ENCODE data around the gene FMNL2.
"Not testable (repeated sequence)": the region's sequence is repeated elsewhere in the genome, so short reads cannot be mapped to it uniquely, and the experiment has no call there.

Gene FMNL2

DNA sequence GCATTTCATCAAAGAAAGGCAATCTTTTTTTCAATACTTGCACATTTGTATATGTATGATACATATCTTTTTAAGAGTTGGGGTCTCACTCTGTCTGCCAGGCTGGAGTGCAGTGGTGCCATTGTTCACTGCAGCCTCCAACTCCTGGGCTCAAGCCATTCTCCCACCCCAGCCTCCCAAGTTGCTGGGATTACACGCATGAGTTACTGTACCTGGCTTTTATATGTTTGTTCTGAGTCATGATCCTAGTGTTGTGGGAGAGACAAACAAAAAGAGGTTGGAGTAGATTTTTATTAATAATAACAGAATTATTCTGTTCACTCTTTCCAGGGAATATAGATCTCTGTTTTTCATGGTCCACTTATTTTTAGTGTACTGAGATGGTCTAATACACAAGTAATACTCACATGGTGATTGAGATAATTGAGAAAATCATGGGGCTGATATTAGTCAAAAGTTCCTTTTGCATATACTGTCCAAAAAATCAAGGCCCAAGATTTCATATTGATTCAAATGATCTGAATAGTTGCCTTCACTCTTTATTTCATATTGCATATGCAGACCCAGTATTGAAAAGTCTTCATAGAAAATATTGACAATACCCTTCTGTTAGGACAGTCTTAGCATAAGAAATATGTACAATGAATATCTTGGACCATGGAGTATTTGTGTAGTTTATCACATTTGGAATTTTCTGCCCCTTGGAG is 138.3 kb downstream of the FMNL2 start:
- Histone ChIP-seq H3K27me3 (ENCODE audit: low read length) (no peaks in the 10 kb centered on the region), H3K4me3 (ENCODE audit: insufficient read depth, low read length, poor library complexity, severe bottlenecking) (no peak overlapping the region), H3K9me2 (replicated peaks; ENCODE audit: insufficient read depth, low read length) (no peaks in the 10 kb centered on the region), H3K36me3 (ENCODE audit: low read length) (no peaks in the 10 kb centered on the region), H3K4me2 (ENCODE audit: low read depth, low read length, poor library complexity, severe bottlenecking) (no peak overlapping the region), H3K27ac (ENCODE audit: low read depth, low read length) (no peak overlapping the region), H3K79me2 (ENCODE audit: insufficient read depth, low read length) (no peaks in the 10 kb centered on the region), H3K9me3 (ENCODE audit: insufficient read depth, low read length) (no peaks in the 10 kb centered on the region), H3F3A (ENCODE audit: insufficient read depth) (no peaks in the 10 kb centered on the region), H4K20me1 (ENCODE audit: low read depth, low read length) (no peaks in the 10 kb centered on the region), H2AFZ (ENCODE audit: low read depth, low read length, severe bottlenecking) (no peak overlapping the region), H3K9ac (ENCODE audit: low read length) (no peak overlapping the region)
- TF ChIP-seq EZH2phosphoT487 (conservative IDR thresholded peaks at IDR 0.05; ENCODE audit: low read length), result no peak
- TF ChIP-seq, protein P1, sequence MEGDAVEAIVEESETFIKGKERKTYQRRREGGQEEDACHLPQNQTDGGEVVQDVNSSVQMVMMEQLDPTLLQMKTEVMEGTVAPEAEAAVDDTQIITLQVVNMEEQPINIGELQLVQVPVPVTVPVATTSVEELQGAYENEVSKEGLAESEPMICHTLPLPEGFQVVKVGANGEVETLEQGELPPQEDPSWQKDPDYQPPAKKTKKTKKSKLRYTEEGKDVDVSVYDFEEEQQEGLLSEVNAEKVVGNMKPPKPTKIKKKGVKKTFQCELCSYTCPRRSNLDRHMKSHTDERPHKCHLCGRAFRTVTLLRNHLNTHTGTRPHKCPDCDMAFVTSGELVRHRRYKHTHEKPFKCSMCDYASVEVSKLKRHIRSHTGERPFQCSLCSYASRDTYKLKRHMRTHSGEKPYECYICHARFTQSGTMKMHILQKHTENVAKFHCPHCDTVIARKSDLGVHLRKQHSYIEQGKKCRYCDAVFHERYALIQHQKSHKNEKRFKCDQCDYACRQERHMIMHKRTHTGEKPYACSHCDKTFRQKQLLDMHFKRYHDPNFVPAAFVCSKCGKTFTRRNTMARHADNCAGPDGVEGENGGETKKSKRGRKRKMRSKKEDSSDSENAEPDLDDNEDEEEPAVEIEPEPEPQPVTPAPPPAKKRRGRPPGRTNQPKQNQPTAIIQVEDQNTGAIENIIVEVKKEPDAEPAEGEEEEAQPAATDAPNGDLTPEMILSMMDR (IDR thresholded peaks at IDR 0.05; ENCODE audit: insufficient read depth, low read length, poor library complexity, severe bottlenecking), result no peak

DNA sequence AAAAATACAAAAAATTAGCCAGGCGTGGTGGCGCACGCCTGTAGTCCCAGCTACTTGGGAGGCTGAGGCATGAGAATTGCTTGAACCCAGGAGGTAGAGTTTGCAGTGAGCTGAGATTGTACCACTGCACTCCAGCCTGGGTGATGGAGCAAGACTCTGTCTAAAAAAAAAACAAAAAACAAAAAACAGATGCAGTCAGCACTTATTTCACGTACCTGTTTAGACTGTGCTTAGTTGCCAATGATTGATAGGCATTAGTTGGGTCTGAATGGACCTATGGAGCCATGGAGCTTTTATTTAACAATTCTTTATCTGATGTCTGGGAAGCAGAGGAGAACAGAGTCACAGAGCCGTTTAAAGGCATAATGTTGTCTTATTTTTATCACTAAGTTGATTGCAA is 139.5 kb downstream of the FMNL2 start:
- H4K20me1 ChIP-seq (ENCODE audit: low read depth, low read length); H3K27me3 ChIP-seq (ENCODE audit: low read length); H3K9me2 ChIP-seq (replicated peaks; ENCODE audit: insufficient read depth, low read length); H3K4me2 ChIP-seq (ENCODE audit: low read depth, low read length, poor library complexity, severe bottlenecking); H3K9ac ChIP-seq (ENCODE audit: low read length); H3F3A ChIP-seq (ENCODE audit: insufficient read depth); H2AFZ ChIP-seq (ENCODE audit: low read depth, low read length, severe bottlenecking); H3K27ac ChIP-seq (ENCODE audit: low read depth, low read length); H3K36me3 ChIP-seq (ENCODE audit: low read length); H3K79me2 ChIP-seq (ENCODE audit: insufficient read depth, low read length); H3K4me3 ChIP-seq (ENCODE audit: insufficient read depth, low read length, poor library complexity, severe bottlenecking); H3K9me3 ChIP-seq (ENCODE audit: insufficient read depth, low read length): not testable (repeated sequence)

DNA sequence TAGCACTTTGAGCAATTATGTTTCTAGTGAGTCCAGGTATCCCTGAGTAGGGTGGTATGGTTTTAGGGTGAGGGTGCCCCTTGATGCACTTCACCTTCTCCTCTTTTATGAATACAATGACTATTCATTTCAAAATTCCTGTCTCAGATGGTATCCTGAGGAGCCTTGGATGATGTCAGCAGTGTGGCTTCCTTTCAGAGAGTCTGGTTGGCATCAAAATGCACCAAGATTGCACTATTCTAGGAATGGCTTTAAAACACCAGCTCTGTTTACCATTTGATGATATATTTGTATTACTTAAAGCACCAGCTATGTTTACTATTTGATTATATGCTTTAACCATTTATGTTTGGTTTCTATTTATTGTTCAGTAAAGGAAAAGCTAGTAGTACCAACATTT is 141.0 kb downstream of the FMNL2 start:
- no peaks in the 10 kb centered on the region for H3K79me2 ChIP-seq (ENCODE audit: insufficient read depth, low read length)

More for the DNA sequence above, 141.0 kb downstream of the FMNL2 start:
- H2AFZ ChIP-seq (ENCODE audit: low read depth, low read length, severe bottlenecking), result no peak overlapping the region
- no peak overlapping the region for H3K4me2 ChIP-seq (ENCODE audit: low read depth, low read length, poor library complexity, severe bottlenecking)
- no peak overlapping the region for H3K9ac ChIP-seq (ENCODE audit: low read length)
- H3K4me3 ChIP-seq (ENCODE audit: insufficient read depth, low read length, poor library complexity, severe bottlenecking), result no peak overlapping the region
- no peaks in the 10 kb centered on the region for H4K20me1 ChIP-seq (ENCODE audit: low read depth, low read length)
- H3K27ac ChIP-seq (ENCODE audit: low read depth, low read length), result no peak overlapping the region
- TF ChIP-seq, protein P1 (IDR thresholded peaks at IDR 0.05; ENCODE audit: insufficient read depth, low read length, poor library complexity, severe bottlenecking), result no peak
- TF ChIP-seq EZH2phosphoT487 (conservative IDR thresholded peaks at IDR 0.05; ENCODE audit: low read length), result no peak
- no peaks in the 10 kb centered on the region for H3K9me2 ChIP-seq (replicated peaks; ENCODE audit: insufficient read depth, low read length)
- no peaks in the 10 kb centered on the region for H3K36me3 ChIP-seq (ENCODE audit: low read length)
- H3K9me3 ChIP-seq (ENCODE audit: insufficient read depth, low read length), result no peaks in the 10 kb centered on the region
- no peaks in the 10 kb centered on the region for H3F3A ChIP-seq (ENCODE audit: insufficient read depth)
- H3K27me3 ChIP-seq (ENCODE audit: low read length), result no peaks in the 10 kb centered on the region

Measured in SU-DHL-6 (cell line).